Measurements from ENCODE around the gene PHF23.

Gene PHF23

GRCh38 chr17:7237761-7238419 is 1.4 kb downstream of the PHF23 start:
- peak; percentile 90 for DNase-seq

DNA sequence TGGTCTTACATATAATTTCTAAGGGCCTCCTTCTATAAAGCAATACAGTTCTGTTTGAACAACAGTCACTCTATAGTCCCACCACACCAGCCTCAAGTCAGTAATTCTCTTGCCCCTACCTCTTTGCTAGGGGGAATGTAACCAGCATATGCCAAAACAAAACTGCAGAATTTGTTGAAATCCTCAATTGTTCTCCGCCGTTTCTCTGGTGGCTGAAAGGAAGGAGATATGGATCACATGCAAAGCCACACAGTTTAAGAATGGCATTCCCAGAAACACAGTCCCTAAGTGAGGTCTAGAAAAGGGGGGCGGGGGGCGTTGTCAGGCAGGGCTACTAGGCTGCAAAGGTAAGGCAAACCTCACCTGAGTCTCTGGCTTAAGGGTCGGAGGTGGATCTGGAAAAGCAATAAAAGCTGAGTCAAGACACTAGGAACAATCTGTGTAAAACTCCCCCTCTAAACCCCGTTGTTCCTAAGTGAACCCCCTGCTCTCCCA is 1.9 kb downstream of the PHF23 start:
- DNase-seq = no peak

DNA sequence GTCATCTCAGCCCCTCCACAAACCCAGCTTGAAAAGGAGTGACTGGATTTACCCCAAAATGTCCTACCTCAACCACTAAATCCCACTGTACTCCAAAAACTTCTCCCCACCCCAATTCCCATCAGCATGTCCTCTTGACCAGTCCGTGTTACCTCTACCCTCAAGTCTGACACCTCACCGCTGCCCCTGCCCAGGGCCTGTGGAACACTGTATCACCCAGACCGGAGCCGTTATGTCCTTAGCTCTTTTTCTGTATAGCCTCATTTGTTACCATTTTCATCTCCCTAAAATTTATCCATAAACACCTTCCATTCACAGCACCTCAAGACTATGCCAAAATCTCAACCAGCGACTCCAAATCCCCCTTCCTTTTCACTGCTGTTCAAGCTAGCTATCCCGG is 2.4 kb downstream of the PHF23 start:
- DNase-seq = no peak

DNA sequence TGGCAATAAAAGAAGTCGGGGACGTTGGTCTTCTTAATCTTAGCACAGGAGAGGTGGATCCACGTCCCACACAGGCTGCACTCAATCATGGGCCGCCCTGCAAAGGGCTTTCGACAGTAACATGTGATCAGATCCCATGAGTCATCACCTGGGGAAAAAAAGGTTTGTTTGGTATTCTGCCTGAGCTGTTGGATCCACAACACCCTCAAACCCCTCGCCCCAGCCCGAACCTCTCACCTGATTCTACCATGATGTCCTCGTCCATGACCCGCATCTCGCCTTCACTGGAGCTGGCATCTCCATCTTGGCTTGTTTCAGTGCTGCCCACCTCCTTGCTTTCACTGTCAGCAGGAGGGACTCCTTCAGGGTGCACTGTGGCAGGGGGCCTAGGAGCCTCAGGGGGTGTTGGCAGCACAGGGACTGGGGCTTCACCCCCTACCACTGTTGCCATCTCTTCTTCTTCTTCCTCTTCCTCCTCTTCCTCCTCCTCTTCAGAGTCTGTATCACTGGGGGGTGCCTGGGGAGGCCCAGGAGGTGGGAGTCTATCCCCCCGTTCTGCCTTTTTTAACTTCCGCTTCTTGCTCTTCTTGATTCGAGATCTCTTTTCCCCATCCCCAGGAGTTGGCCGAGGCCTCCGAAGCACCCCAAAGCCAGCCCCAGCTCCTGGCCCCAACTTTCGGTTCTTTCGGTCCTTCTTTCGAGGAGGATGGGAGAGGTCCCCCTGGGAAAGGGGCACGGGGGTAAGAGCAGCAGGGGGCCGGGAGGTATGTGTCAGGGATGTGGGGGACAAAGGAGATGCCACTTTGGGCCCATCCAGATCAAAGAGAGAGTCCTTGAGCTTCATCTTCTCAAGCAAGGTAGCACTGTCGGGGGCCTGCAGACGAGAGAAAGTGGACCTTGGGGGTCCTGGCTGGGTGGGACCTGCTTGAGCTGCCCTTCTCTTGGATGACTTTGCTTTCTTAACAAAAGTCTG is 3.3 kb downstream of the PHF23 start:
- no peak for DNase-seq

DNA sequence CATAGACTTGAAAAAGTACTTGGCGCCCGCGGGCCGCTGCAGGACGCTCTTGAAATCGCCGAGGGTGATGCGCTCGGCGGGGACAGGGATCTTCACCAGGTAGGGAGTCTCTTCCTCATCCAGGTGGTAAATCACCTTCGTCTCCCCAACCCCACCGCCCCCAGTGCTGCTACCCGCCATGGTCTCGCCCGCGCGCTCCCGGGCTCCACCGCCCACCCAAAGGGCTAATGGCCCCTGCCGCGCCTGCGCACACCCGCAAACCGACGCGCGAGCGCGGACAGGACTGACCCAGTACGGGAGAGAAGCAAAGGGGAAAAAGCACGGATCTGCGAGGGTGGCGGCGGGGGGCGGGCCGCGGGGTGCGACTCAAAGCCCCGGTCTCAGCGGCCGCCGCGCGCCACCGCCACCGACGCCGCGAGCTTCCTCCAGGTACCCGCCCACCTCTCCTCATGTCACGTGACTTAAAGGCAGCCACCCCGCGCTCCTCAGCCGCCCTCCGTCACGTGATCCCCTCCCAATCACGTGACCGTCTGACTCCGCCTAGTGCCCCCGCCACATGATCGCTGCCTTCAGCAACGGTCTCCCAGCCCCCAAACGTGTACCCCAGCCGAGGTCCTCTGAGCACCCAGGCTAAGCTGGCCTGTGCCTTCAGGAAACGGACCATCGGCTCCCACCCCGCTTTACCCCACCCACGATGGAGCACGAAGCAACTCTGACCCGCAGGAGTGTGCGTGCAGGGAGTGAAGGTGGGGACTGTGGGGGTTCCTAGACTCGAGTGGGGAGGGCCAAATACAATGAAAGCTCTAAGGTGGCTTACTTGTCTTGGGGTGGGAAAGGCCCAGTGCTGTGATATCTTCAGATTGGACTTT is 4.9 kb downstream of the PHF23 start, which contains the start of gene DVL2:
DVL2 (minus strand) TSS at position 435 of the 869 bp plus-strand sequence; CDS start at position 180, 255 bp downstream.
- peak; percentile 97 for DNase-seq

DNA sequence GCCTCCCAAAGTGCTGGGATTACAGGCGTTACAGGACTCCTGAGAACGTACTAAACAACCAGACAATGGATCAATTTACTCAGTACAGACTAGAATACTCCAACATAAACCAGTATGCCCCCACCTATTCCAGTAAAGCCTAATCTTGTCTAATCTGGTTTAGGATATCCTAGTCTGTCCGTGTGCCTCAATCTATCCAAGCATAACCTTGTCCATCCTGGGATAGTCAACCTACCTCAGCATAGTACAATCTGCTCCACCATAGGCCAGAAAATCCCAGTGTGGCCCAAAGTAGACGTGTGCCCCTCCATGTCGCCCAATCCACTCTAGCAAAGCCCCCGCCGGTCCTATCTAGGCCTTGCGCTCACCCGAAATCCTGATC is 5.6 kb downstream of the PHF23 start:
- no peak for DNase-seq

- no peak for DNase-seq
Observed at GRCh38 chr17:7232114-7232513, 7.1 kb downstream of the PHF23 start.

GRCh38 chr17:7229504-7229903 is 9.8 kb downstream of the PHF23 start:
- DNase-seq = no peak

GRCh38 chr17:7228920-7229319 is 10.3 kb downstream of the PHF23 start:
- no peak for DNase-seq

- DNase-seq = no peak
Observed at GRCh38 chr17:7226721-7227710, 12.2 kb downstream of the PHF23 start.

DNA sequence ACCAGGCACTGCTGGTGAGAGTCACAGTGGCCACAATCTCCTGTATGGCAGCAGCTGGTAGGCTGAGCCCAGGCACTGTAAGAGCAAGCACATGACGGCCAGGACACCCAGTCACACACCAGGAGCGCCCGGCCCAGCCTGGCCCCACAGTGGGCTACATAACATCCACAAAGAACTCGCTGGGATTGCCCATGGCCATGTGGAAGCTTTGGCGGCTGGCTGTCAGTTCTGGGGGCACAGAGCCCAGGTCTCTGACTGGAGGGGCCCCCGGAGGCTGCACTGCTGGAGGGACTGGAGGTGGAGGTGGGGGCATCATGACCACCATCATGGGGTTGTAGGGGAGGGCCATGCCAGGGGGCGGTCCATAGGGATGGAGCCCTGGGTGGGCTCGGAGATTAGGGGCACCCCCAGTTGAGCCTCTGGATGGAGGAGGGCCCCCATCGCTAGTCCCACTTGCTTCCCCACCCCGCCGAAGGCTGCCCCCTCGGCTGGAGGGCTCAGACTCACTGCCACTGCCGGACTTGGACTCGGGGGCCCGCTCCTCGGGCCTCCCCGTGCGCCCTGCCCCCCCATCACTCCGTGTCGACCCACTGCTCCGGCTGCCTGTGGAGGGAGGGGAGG is 13.4 kb downstream of the PHF23 start:
- no peak for DNase-seq

DNA sequence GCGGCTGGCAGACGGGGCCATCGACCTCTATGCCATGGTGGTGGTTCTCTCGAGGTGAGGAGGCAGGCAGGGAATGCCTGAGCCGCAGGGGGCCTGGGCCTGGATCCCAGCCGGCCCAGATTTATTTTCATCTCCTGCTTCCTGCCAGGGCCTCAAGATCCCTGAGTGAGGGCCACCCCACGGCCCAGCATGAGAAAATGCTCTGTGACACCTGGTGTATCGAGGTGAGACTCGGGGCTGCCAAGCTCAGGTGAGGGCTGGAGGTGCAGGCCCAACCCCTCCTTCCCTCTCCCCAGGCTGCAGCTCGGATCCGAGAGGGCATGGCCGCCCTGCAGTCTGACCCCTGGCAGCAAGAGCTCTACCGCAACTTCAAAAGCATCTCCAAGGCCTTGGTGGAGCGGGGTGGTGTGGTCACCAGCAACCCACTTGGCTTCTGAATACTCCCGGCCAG is 14.6 kb downstream of the PHF23 start:
- DNase-seq = no peak

GRCh38 chr17:7224110-7224509 is 15.1 kb downstream of the PHF23 start:
- DNase-seq = no peak

GRCh38 chr17:7223375-7223774 is 15.9 kb downstream of the PHF23 start:
- no peak for DNase-seq

- no peak for DNase-seq
Observed at GRCh38 chr17:7222972-7223292, 16.3 kb downstream of the PHF23 start.

DNA sequence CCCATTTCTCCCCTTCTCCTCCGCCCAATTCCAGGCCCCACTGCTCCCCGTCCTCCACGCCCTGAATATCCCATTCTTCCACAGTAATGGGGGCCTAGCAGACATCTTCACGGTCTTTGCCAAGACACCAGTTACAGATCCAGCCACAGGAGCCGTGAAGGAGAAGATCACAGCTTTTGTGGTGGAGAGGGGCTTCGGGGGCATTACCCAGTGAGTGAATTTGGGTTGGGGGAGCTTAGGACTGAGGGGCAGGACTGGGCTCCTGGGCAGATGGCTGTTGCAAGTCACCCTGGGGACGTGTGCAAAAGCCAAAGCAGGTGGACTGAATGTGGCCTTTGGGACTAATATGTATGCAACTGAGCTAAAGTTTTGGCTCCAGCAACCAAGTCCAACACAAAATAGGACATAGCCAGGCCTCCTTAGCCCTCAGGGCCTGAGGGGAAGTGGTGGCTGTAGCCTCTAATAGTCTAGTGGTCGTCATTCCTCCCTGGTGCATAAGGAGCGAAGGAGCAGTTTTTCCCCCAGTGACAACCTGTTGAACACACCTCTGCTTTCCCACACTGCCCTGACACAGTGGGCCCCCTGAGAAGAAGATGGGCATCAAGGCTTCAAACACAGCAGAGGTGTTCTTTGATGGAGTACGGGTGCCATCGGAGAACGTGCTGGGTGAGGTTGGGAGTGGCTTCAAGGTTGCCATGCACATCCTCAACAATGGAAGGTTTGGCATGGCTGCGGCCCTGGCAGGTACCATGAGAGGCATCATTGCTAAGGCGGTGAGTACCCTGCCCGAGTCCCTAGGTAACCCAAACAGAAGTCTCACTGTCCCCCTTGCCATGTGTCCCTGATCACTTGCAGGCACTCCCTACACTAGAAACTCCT is 16.9 kb downstream of the PHF23 start:
- no peak for DNase-seq

GRCh38 chr17:7221278-7222092 is 17.8 kb downstream of the PHF23 start:
- DNase-seq = no peak

GRCh38 chr17:7220593-7221277 is 18.5 kb downstream of the PHF23 start:
- peak; percentile 79 for DNase-seq

Measured in activated CD4-positive, alpha-beta T cell treated with anti-CD3 and anti-CD28 coated beads, Interleukin-2, Interleukin-6, amounts not matched to agents 100 ng/mL and 50 ng/mL, durations not matched to agents 16 hours and 8 hours (primary cell).